Mammary epithelial cell (primary cell): ENCODE measurements around the gene ELMO3.

ENCODE experiments used
- CTCF ChIP-seq, 2 donors: IDR thresholded peaks in 1 of 2; conservative IDR thresholded peaks in 1 of 2; 2 replicates each; pipeline ENCODE4 v1.5.1; 2011 to 2012; ENCODE audit warnings: inconsistent platforms in 2 of 2, low read length in 2 of 2, mild to moderate bottlenecking in 2 of 2, control low read depth in 1 of 2, low read depth in 1 of 2; ENCODE audit not compliant: insufficient read depth in 1 of 2; ENCODE audit errors: extremely low read depth in 1 of 2
- EZH2 ChIP-seq: IDR thresholded peaks from 2 replicates; pipeline ENCODE4 v1.6.1; 2012; ENCODE audit warnings: low read length, inconsistent platforms, borderline replicate concordance

- TF ChIP-seq CTCF (conservative IDR thresholded peaks at IDR 0.05 in 1 of 2, IDR thresholded peaks at IDR 0.05 in 1 of 2; ENCODE audit: extremely low read depth in 1 of 2, insufficient read depth in 1 of 2, low read depth in 1 of 2, low read length in 2 of 2) (no peak), EZH2 (no peak)
These were observed 48.7 kb upstream of the ELMO3 start for GRCh38 chr16:67150047-67150832.
